Endothelial cell (in vitro differentiated cells): ENCODE measurements around the gene ABCC8. TPM values are rescaled to one million over a fixed set of nuclear protein-coding genes. Genes with fewer than 3 reads are reported as not detected.

Experiments used
- DNase-seq: peaks from one replicate; pipeline ENCODE4 v3.0.0; 2021; ENCODE audit warnings: low spot score
- H3K27ac Mint-ChIP-seq: one replicate; pipeline ENCODE4 v1.8.0; 2021; ENCODE audit warnings: mixed read lengths, inconsistent platforms; ENCODE audit not compliant: unreplicated experiment
- H3K27me3 Mint-ChIP-seq: one replicate; pipeline ENCODE4 v1.8.0; 2021; ENCODE audit warnings: mild to moderate bottlenecking, moderate library complexity, mixed read lengths, inconsistent platforms; ENCODE audit not compliant: unreplicated experiment
- H3K36me3 Mint-ChIP-seq: one replicate; pipeline ENCODE4 v1.8.0; 2021; ENCODE audit warnings: mild to moderate bottlenecking, low read depth, mixed read lengths, inconsistent platforms; ENCODE audit not compliant: unreplicated experiment
- H3K4me1 Mint-ChIP-seq: one replicate; pipeline ENCODE4 v1.8.0; 2021; ENCODE audit warnings: mild to moderate bottlenecking, mixed read lengths, inconsistent platforms; ENCODE audit not compliant: unreplicated experiment
- H3K4me3 Mint-ChIP-seq: one replicate; pipeline ENCODE4 v1.8.0; 2021; ENCODE audit warnings: mild to moderate bottlenecking, mixed read lengths, inconsistent platforms; ENCODE audit not compliant: unreplicated experiment
- H3K9me3 Mint-ChIP-seq: one replicate; pipeline ENCODE4 v1.8.0; 2021; ENCODE audit warnings: mixed read lengths, inconsistent platforms; ENCODE audit not compliant: unreplicated experiment
- CTCF ChIP-seq: fragments of 200-600 bp; sonication (generic); IDR thresholded peaks from one replicate; pipeline ENCODE4 v1.5.0; 2021; ENCODE audit warnings: antibody characterized with exemption; ENCODE audit not compliant: unreplicated experiment
- total RNA-seq: library from RNA; stranded (reverse); fragmentation: NEBNext Ultra II Directional; extraction: Animal tissue kit (Norgen Biotek cat#: 25700); gene quantifications from one replicate; pipeline ENCODE4 v1.2.1, GENCODE V29; 2021; ENCODE audit not compliant: unreplicated experiment

The ABCC8 gene
- total RNA-seq, 1 donor from 2014 or later, result not detected

GRCh38 chr11:17478070-17478469, 1.4 kb upstream of the ABCC8 start:
- Mint-ChIP-seq H3K27me3 (peaks cover 29% of the 10 kb centered on the region), H3K27ac (no peak overlapping the region), H3K9me3 (no peaks in the 10 kb centered on the region), H3K36me3 (no peaks in the 10 kb centered on the region), H3K4me1 (peaks cover 9% of the 10 kb centered on the region), H3K4me3 (no peak overlapping the region)
- no peak for DNase-seq
- TF ChIP-seq CTCF, result no peak

GRCh38 chr11:17477361-17477760, 716 bp upstream of the ABCC8 start:
- no peak for TF ChIP-seq CTCF
- H3K4me3 Mint-ChIP-seq, result peak overlapping the region; percentile 4
- DNase-seq, result no peak

GRCh38 chr11:17477084-17477333, 364 bp upstream of the ABCC8 start:
- Mint-ChIP-seq H3K27me3 (peaks cover 29% of the 10 kb centered on the region), H3K36me3 (no peaks in the 10 kb centered on the region), H3K4me1 (peaks cover 9% of the 10 kb centered on the region), H3K4me3 (no peak overlapping the region), H3K9me3 (no peaks in the 10 kb centered on the region), H3K27ac (no peak overlapping the region)
- TF ChIP-seq CTCF, result no peak
- no peak for DNase-seq

More at GRCh38 chr11:17477361-17477760, 716 bp upstream of the ABCC8 start:
- H3K27me3 Mint-ChIP-seq, result peaks cover 29% of the 10 kb centered on the region
- peaks cover 9% of the 10 kb centered on the region for H3K4me1 Mint-ChIP-seq
- H3K36me3 Mint-ChIP-seq, result no peaks in the 10 kb centered on the region
- no peak overlapping the region for H3K27ac Mint-ChIP-seq
- H3K9me3 Mint-ChIP-seq, result no peaks in the 10 kb centered on the region

- Mint-ChIP-seq H3K4me3 (peak overlapping the region; percentile 83), H3K4me1 (peaks cover 9% of the 10 kb centered on the region), H3K27ac (no peak overlapping the region), H3K27me3 (peaks cover 29% of the 10 kb centered on the region), H3K9me3 (no peaks in the 10 kb centered on the region), H3K36me3 (no peaks in the 10 kb centered on the region)
- TF ChIP-seq CTCF, result no peak
- peak; percentile 11 for DNase-seq
Measured at GRCh38 chr11:17475666-17476316, 854 bp downstream of the ABCC8 start.

GRCh38 chr11:17473071-17473744, 3.4 kb downstream of the ABCC8 start:
- Mint-ChIP-seq H3K4me3 (no peak overlapping the region), H3K27me3 (peaks cover 28% of the 10 kb centered on the region), H3K9me3 (no peaks in the 10 kb centered on the region), H3K4me1 (peaks cover 3% of the 10 kb centered on the region), H3K36me3 (no peaks in the 10 kb centered on the region), H3K27ac (no peak overlapping the region)
- TF ChIP-seq CTCF, result no peak
- peak; percentile 66 for DNase-seq
